NK-92 treated with Interleukin-12 subunit alpha and Interleukin-12 subunit beta, amount 100 ng/mL, for 24 hours (cell line): Measurements from ENCODE around the gene MRPL53.
"Not testable (repeated sequence)": the region's sequence is repeated elsewhere in the genome, so short reads cannot be mapped to it uniquely, and the experiment has no call there.

Experiments
- DNase-seq: peaks from one replicate; lab custom pipeline; 2025; lab: John Stamatoyannopoulos, UW

MRPL53 gene

GRCh38 chr2:74502147-74502719 is 29.8 kb upstream of the MRPL53 start:
- DNase-seq = no peak

- no peak for DNase-seq
These were observed 29.0 kb upstream of the MRPL53 start for GRCh38 chr2:74501335-74502071.

GRCh38 chr2:74500578-74500946 is 28.1 kb upstream of the MRPL53 start:
- DNase-seq = no peak

- no peak for DNase-seq
These were observed 27.6 kb upstream of the MRPL53 start for GRCh38 chr2:74499940-74500577.

GRCh38 chr2:74499267-74499939 is 26.9 kb upstream of the MRPL53 start, which contains the start of gene LBX2:
TSS of gene LBX2 (minus strand) at chr2:74499603. CDS start at chr2:74499537, 66 bp downstream.
- DNase-seq = no peak

GRCh38 chr2:74498500-74499266 is 26.2 kb upstream of the MRPL53 start:
- DNase-seq = no peak

GRCh38 chr2:74497777-74498499 is 25.5 kb upstream of the MRPL53 start:
- DNase-seq = no peak

GRCh38 chr2:74496997-74497776 is 24.7 kb upstream of the MRPL53 start:
- no peak for DNase-seq

GRCh38 chr2:74495440-74495839 is 23.0 kb upstream of the MRPL53 start:
- no peak for DNase-seq

GRCh38 chr2:74493546-74493945 is 21.1 kb upstream of the MRPL53 start:
- no peak for DNase-seq

GRCh38 chr2:74491648-74492544 is 19.4 kb upstream of the MRPL53 start:
- no peak for DNase-seq

- no peak for DNase-seq
These were observed 17.4 kb upstream of the MRPL53 start for GRCh38 chr2:74489906-74490305.

- DNase-seq = no peak
These were observed 16.4 kb upstream of the MRPL53 start for GRCh38 chr2:74488643-74489481.

GRCh38 chr2:74486141-74486540 is 13.7 kb upstream of the MRPL53 start:
- DNase-seq = no peak

- DNase-seq = not testable (repeated sequence)
These were observed 11.2 kb upstream of the MRPL53 start for GRCh38 chr2:74483675-74484164.

- peak; percentile 91 for DNase-seq
These were observed 10.6 kb upstream of the MRPL53 start, which contains the start of the genes CCDC142 and TTC31 for GRCh38 chr2:74482801-74483674. TSS of gene CCDC142 (minus strand) at chr2:74482998. CDS start at chr2:74482837, 161 bp downstream. TSS of gene TTC31 (plus strand) at chr2:74483081. CDS start at chr2:74483096, 15 bp downstream.
